HAP-1 (cell line): ENCODE measurements around the gene HOXA13.

Experiments used
- DNase-seq, 2 experiments: peaks; one replicate each; pipeline ENCODE4 v3.0.0-alpha.2; 2016 to 2020; ENCODE audit warnings: low spot score in 2 of 2
- H3K27me3 ChIP-seq: fragments of 250-450 bp; sonication (Bioruptor Pico); 2 replicates; pipeline ENCODE4 v1.5.1; 2020; ENCODE audit warnings: low read depth, mild to moderate bottlenecking, moderate library complexity
- H3K36me3 ChIP-seq: fragments of 250-450 bp; sonication (Bioruptor Pico); replicated peaks from 2 replicates; pipeline ENCODE4 v1.5.1; 2020; ENCODE audit warnings: mild to moderate bottlenecking
- H3K4me1 ChIP-seq: fragments of 250-450 bp; sonication (Bioruptor Pico); 2 replicates; pipeline ENCODE4 v1.5.1; 2020; ENCODE audit warnings: mild to moderate bottlenecking
- H3K4me3 ChIP-seq: fragments of 250-450 bp; sonication (Bioruptor Pico); 2 replicates; pipeline ENCODE4 v1.5.1; 2020; ENCODE audit warnings: mild to moderate bottlenecking, moderate library complexity
- H3K9me3 ChIP-seq: fragments of 250-450 bp; sonication (Bioruptor Pico); 2 replicates; pipeline ENCODE4 v1.5.1; 2020; ENCODE audit warnings: mild to moderate bottlenecking, moderate library complexity
- in situ Hi-C: fragments of 300-500 bp; cut with MboI; formaldehyde crosslinking; loops from 3 replicates; pipeline ENCODE4 v1.14.3; 2020; ENCODE audit warnings: low sequenced_read_pairs, inconsistent platforms, mixed read lengths

The HOXA13 gene

GRCh38 chr7:27181795-27182275 lies 18.1 kb downstream of the HOXA13 start:
- Histone ChIP-seq H3K27me3 (no peaks in the 10 kb centered on the region), H3K4me1 (peaks cover 25% of the 10 kb centered on the region), H3K36me3 (peaks cover 12% of the 10 kb centered on the region), H3K9me3 (no peaks in the 10 kb centered on the region), H3K4me3 (no peak overlapping the region)
- DNase-seq: peak in 1 of 2 experiments; percentile 7
- in situ Hi-C loops: no loop called here

- H3K9me3 ChIP-seq: no peaks in the 10 kb centered on the region
- in situ Hi-C loops: no loop called here
Observed at GRCh38 chr7:27180431-27181420, 19.2 kb downstream of the HOXA13 start.

DNA sequence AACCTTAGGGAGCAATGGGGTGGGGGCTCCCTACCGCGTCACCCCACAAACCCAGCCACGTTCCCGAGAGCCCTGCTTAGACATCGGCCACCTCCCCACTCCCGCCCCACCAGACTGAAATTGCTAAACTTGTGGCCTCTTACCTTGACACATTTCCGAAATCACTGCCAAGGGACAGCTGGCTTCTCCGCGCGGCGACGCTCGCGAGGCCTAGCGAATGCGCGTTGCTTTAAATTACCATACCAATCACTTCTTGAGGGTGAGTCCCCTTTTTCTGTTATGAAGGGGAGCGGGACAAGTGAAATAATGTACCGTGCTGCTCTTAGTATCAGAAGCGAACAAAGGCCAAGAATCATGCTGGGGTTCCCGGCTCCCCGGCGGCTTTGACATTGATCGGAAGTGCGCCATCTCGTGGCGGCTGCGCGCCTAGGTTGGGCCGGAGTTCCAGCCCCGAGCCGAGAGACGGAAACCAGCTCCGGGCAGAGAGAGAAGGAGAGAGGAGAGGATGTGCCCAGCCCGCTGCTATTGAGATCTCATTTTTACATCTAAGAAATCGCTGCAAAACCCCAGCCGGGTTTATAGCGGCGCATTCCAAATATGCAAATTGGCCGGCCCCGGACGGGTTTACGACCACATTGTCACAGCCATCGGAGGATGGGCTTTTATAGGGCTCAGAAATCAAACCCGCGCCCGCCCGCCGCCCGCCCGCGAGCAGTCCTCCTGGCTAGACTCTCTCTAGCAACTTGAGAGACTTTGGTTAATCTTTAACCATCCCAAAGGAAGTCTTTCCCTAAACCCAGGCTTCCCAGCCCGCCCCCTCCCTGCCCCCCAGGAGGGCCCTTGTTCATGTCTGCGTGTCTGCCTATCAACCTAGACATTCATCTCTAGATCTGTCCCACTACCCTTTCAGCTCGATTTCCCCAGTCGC lies 20.1 kb downstream of the HOXA13 start:
- Histone ChIP-seq H3K4me3 (peak overlapping the region; percentile 26), H3K4me1 (peaks cover 24% of the 10 kb centered on the region), H3K27me3 (no peaks in the 10 kb centered on the region), H3K9me3 (no peaks in the 10 kb centered on the region), H3K36me3 (peaks cover 12% of the 10 kb centered on the region)
- peak; percentile 76 to 92 for DNase-seq
- in situ Hi-C loops: no loop called here

More at GRCh38 chr7:27180431-27181420, 19.2 kb downstream of the HOXA13 start:
- H3K27me3 ChIP-seq: no peaks in the 10 kb centered on the region
- peaks cover 12% of the 10 kb centered on the region for H3K36me3 ChIP-seq
- DNase-seq: peak in 1 of 2 experiments; percentile 8
- H3K4me3 ChIP-seq: peak overlapping the region; percentile 26
- H3K4me1 ChIP-seq: peaks cover 23% of the 10 kb centered on the region

DNA sequence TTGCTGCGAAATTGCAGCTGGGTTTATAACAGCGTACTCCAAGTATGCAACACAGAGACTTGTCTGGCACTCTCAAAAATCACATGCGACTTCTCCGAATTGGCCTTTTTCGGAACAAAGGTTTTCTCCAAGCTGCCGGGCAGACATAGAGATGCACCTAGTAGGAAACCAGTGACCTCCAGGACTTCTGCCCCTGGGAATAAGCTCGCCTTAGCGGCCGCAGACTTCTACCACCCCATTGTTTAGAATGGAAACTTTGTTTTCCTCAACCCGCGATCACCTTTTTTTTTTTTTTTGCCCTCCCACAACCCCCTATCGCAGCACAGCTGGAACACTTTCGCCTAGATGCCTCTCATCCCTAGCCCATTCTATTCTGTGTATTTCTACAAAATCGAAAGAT lies 20.9 kb downstream of the HOXA13 start:
- in situ Hi-C loops: no loop called here
- Histone ChIP-seq H3K4me1 (peaks cover 29% of the 10 kb centered on the region), H3K4me3 (no peak overlapping the region), H3K36me3 (peaks cover 12% of the 10 kb centered on the region), H3K27me3 (no peaks in the 10 kb centered on the region), H3K9me3 (no peaks in the 10 kb centered on the region)
- DNase-seq: peak in 1 of 2 experiments; percentile 18

DNA sequence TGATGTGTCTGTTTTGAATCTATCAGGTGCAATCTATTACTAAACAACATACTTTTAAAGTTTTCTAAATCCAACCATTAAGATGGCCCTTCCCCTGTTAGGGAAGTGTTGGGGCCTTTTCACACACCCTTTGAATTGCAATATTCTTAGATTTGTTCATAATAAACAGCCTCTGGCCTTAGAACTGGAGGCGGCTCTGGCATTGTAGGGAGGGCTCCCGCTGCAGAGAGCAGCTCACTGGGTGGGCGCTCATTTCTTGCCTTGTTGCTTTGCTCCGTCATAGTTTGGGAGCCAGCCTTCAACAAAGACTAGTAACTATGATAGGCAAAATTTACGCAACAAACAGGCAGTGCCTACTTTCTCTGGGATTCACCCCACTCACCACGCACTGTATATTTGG lies 21.5 kb downstream of the HOXA13 start:
- peaks cover 12% of the 10 kb centered on the region for H3K36me3 ChIP-seq
- H3K4me1 ChIP-seq: peaks cover 29% of the 10 kb centered on the region
- peak in 1 of 2 experiments; percentile 38 for DNase-seq
- H3K9me3 ChIP-seq: no peaks in the 10 kb centered on the region
- H3K27me3 ChIP-seq: no peaks in the 10 kb centered on the region
- in situ Hi-C loops: no loop called here
- H3K4me3 ChIP-seq: no peak overlapping the region

- in situ Hi-C loops: no loop called here
- Histone ChIP-seq H3K4me1 (peaks cover 27% of the 10 kb centered on the region), H3K36me3 (peaks cover 12% of the 10 kb centered on the region), H3K27me3 (no peaks in the 10 kb centered on the region), H3K9me3 (no peaks in the 10 kb centered on the region), H3K4me3 (no peak overlapping the region)
- DNase-seq: peak in 1 of 2 experiments; percentile 20
Observed at GRCh38 chr7:27177795-27178320, 22.0 kb downstream of the HOXA13 start.

- peak in 1 of 2 experiments; percentile 6 for DNase-seq
- peaks cover 23% of the 10 kb centered on the region for H3K4me1 ChIP-seq
- in situ Hi-C loops: no loop called here
- H3K4me3 ChIP-seq: no peak overlapping the region
- no peaks in the 10 kb centered on the region for H3K9me3 ChIP-seq
- H3K27me3 ChIP-seq: no peaks in the 10 kb centered on the region
- peaks cover 9% of the 10 kb centered on the region for H3K36me3 ChIP-seq
Observed at GRCh38 chr7:27176962-27177794, 22.7 kb downstream of the HOXA13 start.

DNA sequence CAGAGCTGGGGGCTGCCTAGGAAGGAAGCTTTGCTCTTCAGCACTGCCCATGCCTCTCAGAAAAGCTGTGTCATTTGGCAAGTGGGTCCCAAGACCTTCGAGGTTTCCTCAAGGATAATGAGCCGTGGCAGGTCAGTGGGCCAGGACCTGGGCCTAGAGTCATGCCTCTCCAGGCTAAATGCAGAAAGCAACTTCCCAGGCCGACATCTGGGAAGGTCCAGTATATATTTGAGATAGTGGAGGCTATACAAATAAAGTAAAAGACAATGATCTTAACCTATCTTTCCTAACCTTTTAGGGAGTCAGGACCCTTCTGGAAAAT lies 23.4 kb downstream of the HOXA13 start:
- in situ Hi-C loops: no loop called here
- DNase-seq: peak in 1 of 2 experiments; percentile 6
- Histone ChIP-seq H3K36me3 (peaks cover 10% of the 10 kb centered on the region), H3K27me3 (no peaks in the 10 kb centered on the region), H3K9me3 (no peaks in the 10 kb centered on the region), H3K4me1 (peaks cover 23% of the 10 kb centered on the region), H3K4me3 (no peak overlapping the region)

DNA sequence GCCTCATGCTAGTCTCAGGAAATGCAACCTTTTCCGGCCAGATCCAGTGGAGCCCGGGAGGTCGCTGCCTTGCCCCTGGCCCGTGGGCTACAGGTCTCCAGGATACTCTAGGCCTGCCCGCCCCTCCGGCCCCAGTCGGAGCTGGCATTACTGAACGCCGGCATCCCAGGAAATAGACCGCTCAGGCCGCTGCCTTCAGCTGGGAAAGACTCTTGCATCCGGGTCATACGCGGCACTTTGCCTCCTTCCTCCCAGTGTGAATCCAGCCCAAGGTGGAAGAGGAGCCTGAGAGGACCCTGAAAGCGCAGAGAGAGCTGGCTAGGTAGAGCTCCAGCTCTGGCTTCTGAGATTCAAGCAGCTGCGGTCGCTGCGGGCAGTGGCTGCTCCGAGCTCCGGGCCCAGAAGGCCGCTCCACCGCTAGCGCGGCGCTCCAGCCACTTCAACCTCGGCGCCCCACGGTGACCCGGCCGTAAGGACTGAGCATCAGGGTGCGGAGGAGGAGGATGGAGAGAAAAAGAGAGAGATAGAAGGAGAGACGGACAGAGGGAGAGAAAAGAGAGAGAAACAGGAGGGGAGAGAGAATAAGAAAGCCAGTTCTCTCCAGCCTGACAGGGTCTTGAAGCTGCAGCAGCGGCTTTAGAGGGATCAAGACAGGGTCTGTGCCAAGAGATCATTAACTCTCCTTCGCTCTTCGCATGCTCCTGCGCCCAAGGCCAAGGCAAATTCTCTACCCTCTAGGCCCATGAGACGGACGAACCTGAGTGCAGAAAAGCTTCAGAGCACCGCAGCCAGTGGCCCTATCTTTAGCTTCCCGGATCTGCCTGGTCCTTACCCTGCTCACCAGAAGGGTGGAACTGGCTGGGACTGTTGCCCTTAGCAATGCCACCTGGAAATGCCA lies 24.0 kb downstream of the HOXA13 start:
- Histone ChIP-seq H3K9me3 (no peaks in the 10 kb centered on the region), H3K27me3 (no peaks in the 10 kb centered on the region), H3K4me1 (peaks cover 23% of the 10 kb centered on the region), H3K36me3 (peaks cover 11% of the 10 kb centered on the region), H3K4me3 (no peak overlapping the region)
- in situ Hi-C loops: no loop called here
- DNase-seq: no peak

GRCh38 chr7:27174874-27175625 lies 24.8 kb downstream of the HOXA13 start:
- Histone ChIP-seq H3K9me3 (no peaks in the 10 kb centered on the region), H3K4me1 (peaks cover 16% of the 10 kb centered on the region), H3K27me3 (no peaks in the 10 kb centered on the region), H3K4me3 (peak overlapping the region; percentile 70; the same call in 1 of the 2 replicates), H3K36me3 (peaks cover 11% of the 10 kb centered on the region)
- peak in 1 of 2 experiments; percentile 71 for DNase-seq
- in situ Hi-C loops: loop anchor here (25.0 kb wide), 1 partner anchor 963 kb away; the partner anchor contains the start of genes CBX3 and HNRNPA2B1
